ENCODE results near the gene PTPRU. TPM values are rescaled to one million over a fixed set of nuclear protein-coding genes. Genes with fewer than 3 reads are reported as not detected.

PTPRU gene
- total RNA-seq, 1 donor from 2014 or later: 32.7 TPM

GRCh38 chr1:29343908-29344307, 107.6 kb downstream of the PTPRU start:
- H3K9me3 ChIP-seq: no peaks in the 10 kb centered on the region
- DNase-seq (ENCODE audit: low spot score in 2 of 2): no peak
- no peak overlapping the region for H3K4me3 ChIP-seq
- no peaks in the 10 kb centered on the region for H3K27me3 ChIP-seq
- TF ChIP-seq CTCF (IDR thresholded peaks at IDR 0.05): no peak
- no peaks in the 10 kb centered on the region for H3K36me3 ChIP-seq
- intact Hi-C loops (cut with DNase I): no loop called here
- H3K27ac ChIP-seq: no peak overlapping the region
- no peaks in the 10 kb centered on the region for H3K4me1 ChIP-seq

GRCh38 chr1:29344336-29344735, 108.0 kb downstream of the PTPRU start:
- no peak for DNase-seq (ENCODE audit: low spot score in 2 of 2)
- intact Hi-C loops (cut with DNase I): no loop called here
- H3K27me3 ChIP-seq: no peaks in the 10 kb centered on the region
- no peaks in the 10 kb centered on the region for H3K36me3 ChIP-seq
- no peaks in the 10 kb centered on the region for H3K9me3 ChIP-seq
- no peaks in the 10 kb centered on the region for H3K4me1 ChIP-seq
- H3K4me3 ChIP-seq: no peak overlapping the region
- no peak for TF ChIP-seq CTCF (IDR thresholded peaks at IDR 0.05)
- no peak overlapping the region for H3K27ac ChIP-seq

GRCh38 chr1:29346576-29346975, 110.3 kb downstream of the PTPRU start:
- TF ChIP-seq CTCF (IDR thresholded peaks at IDR 0.05): no peak
- H3K27ac ChIP-seq: no peak overlapping the region
- no peak overlapping the region for H3K4me3 ChIP-seq
- no peaks in the 10 kb centered on the region for H3K36me3 ChIP-seq
- no peaks in the 10 kb centered on the region for H3K4me1 ChIP-seq
- intact Hi-C loops (cut with DNase I): no loop called here
- H3K9me3 ChIP-seq: no peaks in the 10 kb centered on the region
- H3K27me3 ChIP-seq: no peaks in the 10 kb centered on the region
- DNase-seq (ENCODE audit: low spot score in 2 of 2): no peak

- no peak for DNase-seq (ENCODE audit: low spot score in 2 of 2)
- intact Hi-C loops (cut with DNase I): no loop called here
- H3K4me3 ChIP-seq: no peak overlapping the region
- H3K36me3 ChIP-seq: no peaks in the 10 kb centered on the region
- H3K9me3 ChIP-seq: no peaks in the 10 kb centered on the region
- H3K4me1 ChIP-seq: no peaks in the 10 kb centered on the region
- H3K27me3 ChIP-seq: no peaks in the 10 kb centered on the region
- H3K27ac ChIP-seq: no peak overlapping the region
- no peak for TF ChIP-seq CTCF (IDR thresholded peaks at IDR 0.05)
These were observed 113.7 kb downstream of the PTPRU start for GRCh38 chr1:29349871-29350491.

GRCh38 chr1:29352719-29353420, 116.5 kb downstream of the PTPRU start:
- Histone ChIP-seq H3K27ac (no peak overlapping the region), H3K9me3 (no peaks in the 10 kb centered on the region), H3K4me1 (no peaks in the 10 kb centered on the region), H3K27me3 (no peaks in the 10 kb centered on the region), H3K36me3 (no peaks in the 10 kb centered on the region), H3K4me3 (no peak overlapping the region)
- intact Hi-C loops (cut with DNase I): no loop called here
- TF ChIP-seq CTCF (IDR thresholded peaks at IDR 0.05): no peak
- DNase-seq (ENCODE audit: low spot score in 2 of 2): no peak
